Measurements from ENCODE around the gene STH. TPM values are rescaled to one million over a fixed set of nuclear protein-coding genes. Genes with fewer than 3 reads are reported as not detected.
"Not testable (repeated sequence)": the region's sequence is repeated elsewhere in the genome, so short reads cannot be mapped to it uniquely, and the experiment has no call there.

The STH gene
- total RNA-seq, 4 donors from 2014 or later = not detected

DNA sequence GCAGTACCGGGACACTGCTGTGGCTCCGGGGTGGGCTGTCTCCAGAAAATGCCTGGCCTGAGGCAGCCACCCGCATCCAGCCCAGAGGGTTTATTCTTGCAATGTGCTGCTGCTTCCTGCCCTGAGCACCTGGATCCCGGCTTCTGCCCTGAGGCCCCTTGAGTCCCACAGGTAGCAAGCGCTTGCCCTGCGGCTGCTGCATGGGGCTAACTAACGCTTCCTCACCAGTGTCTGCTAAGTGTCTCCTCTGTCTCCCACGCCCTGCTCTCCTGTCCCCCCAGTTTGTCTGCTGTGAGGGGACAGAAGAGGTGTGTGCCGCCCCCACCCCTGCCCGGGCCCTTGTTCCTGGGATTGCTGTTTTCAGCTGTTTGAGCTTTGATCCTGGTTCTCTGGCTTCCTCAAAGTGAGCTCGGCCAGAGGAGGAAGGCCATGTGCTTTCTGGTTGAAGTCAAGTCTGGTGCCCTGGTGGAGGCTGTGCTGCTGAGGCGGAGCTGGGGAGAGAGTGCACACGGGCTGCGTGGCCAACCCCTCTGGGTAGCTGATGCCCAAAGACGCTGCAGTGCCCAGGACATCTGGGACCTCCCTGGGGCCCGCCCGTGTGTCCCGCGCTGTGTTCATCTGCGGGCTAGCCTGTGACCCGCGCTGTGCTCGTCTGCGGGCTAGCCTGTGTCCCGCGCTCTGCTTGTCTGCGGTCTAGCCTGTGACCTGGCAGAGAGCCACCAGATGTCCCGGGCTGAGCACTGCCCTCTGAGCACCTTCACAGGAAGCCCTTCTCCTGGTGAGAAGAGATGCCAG, 12.9 kb downstream of the STH start:
- Histone ChIP-seq H3K36me3 (no peaks in the 10 kb centered on the region), H3K27ac (replicated peaks in 1 of 4) (no peak overlapping the region), H3K9me3 (no peaks in the 10 kb centered on the region), H3K4me3 (no peak overlapping the region), H3K4me1 (no peaks in the 10 kb centered on the region), H3K27me3 (no peaks in the 10 kb centered on the region)
- no peak for DNase-seq (ENCODE audit: extremely low spot score)
- intact Hi-C loops (cut with DNase I) = no loop called here
- 90% methylated on average over 18 of the region's 28 CpGs for WGBS
- TF ChIP-seq, protein P1, sequence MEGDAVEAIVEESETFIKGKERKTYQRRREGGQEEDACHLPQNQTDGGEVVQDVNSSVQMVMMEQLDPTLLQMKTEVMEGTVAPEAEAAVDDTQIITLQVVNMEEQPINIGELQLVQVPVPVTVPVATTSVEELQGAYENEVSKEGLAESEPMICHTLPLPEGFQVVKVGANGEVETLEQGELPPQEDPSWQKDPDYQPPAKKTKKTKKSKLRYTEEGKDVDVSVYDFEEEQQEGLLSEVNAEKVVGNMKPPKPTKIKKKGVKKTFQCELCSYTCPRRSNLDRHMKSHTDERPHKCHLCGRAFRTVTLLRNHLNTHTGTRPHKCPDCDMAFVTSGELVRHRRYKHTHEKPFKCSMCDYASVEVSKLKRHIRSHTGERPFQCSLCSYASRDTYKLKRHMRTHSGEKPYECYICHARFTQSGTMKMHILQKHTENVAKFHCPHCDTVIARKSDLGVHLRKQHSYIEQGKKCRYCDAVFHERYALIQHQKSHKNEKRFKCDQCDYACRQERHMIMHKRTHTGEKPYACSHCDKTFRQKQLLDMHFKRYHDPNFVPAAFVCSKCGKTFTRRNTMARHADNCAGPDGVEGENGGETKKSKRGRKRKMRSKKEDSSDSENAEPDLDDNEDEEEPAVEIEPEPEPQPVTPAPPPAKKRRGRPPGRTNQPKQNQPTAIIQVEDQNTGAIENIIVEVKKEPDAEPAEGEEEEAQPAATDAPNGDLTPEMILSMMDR (IDR thresholded peaks at IDR 0.05) = no peak

DNA sequence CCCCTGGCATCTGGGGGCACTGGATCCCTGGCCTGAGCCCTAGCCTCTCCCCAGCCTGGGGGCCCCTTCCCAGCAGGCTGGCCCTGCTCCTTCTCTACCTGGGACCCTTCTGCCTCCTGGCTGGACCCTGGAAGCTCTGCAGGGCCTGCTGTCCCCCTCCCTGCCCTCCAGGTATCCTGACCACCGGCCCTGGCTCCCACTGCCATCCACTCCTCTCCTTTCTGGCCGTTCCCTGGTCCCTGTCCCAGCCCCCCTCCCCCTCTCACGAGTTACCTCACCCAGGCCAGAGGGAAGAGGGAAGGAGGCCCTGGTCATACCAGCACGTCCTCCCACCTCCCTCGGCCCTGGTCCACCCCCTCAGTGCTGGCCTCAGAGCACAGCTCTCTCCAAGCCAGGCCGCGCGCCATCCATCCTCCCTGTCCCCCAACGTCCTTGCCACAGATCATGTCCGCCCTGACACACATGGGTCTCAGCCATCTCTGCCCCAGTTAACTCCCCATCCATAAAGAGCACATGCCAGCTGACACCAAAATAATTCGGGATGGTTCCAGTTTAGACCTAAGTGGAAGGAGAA, 13.5 kb downstream of the STH start:
- intact Hi-C loops (cut with DNase I) = no loop called here
- no peak for TF ChIP-seq POLR2A (IDR thresholded peaks at IDR 0.05; ENCODE audit: low read depth)
- TF ChIP-seq, protein P1 (IDR thresholded peaks at IDR 0.05) = no peak
- no peak for DNase-seq (ENCODE audit: extremely low spot score)
- H3K4me3 ChIP-seq = no peak overlapping the region
- H3K36me3 ChIP-seq = no peaks in the 10 kb centered on the region
- H3K9me3 ChIP-seq = no peaks in the 10 kb centered on the region
- no peaks in the 10 kb centered on the region for H3K4me1 ChIP-seq
- no peaks in the 10 kb centered on the region for H3K27me3 ChIP-seq
- WGBS = 82% methylated on average over 11 of the region's 11 CpGs
- no peak overlapping the region for H3K27ac ChIP-seq (replicated peaks in 1 of 4)

DNA sequence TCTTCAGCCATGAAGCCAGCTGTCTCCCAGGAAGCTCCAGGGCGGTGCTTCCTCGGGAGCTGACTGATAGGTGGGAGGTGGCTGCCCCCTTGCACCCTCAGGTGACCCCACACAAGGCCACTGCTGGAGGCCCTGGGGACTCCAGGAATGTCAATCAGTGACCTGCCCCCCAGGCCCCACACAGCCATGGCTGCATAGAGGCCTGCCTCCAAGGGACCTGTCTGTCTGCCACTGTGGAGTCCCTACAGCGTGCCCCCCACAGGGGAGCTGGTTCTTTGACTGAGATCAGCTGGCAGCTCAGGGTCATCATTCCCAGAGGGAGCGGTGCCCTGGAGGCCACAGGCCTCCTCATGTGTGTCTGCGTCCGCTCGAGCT, 14.1 kb downstream of the STH start:
- Histone ChIP-seq H3K27ac (replicated peaks in 1 of 4) (no peak overlapping the region), H3K36me3 (no peaks in the 10 kb centered on the region), H3K4me1 (no peaks in the 10 kb centered on the region), H3K27me3 (no peaks in the 10 kb centered on the region), H3K9me3 (no peaks in the 10 kb centered on the region), H3K4me3 (no peak overlapping the region)
- TF ChIP-seq POLR2A (IDR thresholded peaks at IDR 0.05; ENCODE audit: low read depth) (no peak), POLR2AphosphoS5 (IDR thresholded peaks at IDR 0.05) (no peak), EP300 (IDR thresholded peaks at IDR 0.05) (no peak)
- TF ChIP-seq, protein P1 (IDR thresholded peaks at IDR 0.05) = no peak
- 89% methylated on average over 4 of the region's 7 CpGs for WGBS
- intact Hi-C loops (cut with DNase I) = no loop called here
- no peak for DNase-seq (ENCODE audit: extremely low spot score)

DNA sequence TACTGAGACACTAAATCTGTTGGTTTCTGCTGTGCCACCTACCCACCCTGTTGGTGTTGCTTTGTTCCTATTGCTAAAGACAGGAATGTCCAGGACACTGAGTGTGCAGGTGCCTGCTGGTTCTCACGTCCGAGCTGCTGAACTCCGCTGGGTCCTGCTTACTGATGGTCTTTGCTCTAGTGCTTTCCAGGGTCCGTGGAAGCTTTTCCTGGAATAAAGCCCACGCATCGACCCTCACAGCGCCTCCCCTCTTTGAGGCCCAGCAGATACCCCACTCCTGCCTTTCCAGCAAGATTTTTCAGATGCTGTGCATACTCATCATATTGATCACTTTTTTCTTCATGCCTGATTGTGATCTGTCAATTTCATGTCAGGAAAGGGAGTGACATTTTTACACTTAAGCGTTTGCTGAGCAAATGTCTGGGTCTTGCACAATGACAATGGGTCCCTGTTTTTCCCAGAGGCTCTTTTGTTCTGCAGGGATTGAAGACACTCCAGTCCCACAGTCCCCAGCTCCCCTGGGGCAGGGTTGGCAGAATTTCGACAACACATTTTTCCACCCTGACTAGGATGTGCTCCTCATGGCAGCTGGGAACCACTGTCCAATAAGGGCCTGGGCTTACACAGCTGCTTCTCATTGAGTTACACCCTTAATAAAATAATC, 14.6 kb downstream of the STH start:
- TF ChIP-seq EP300 (IDR thresholded peaks at IDR 0.05) = no peak
- TF ChIP-seq, protein P1 (IDR thresholded peaks at IDR 0.05) = no peak
- no peak for TF ChIP-seq POLR2AphosphoS5 (IDR thresholded peaks at IDR 0.05)
- TF ChIP-seq POLR2A (IDR thresholded peaks at IDR 0.05; ENCODE audit: low read depth) = no peak
- Histone ChIP-seq H3K36me3 (no peaks in the 10 kb centered on the region), H3K27ac (replicated peaks in 1 of 4) (no peak overlapping the region), H3K4me1 (no peaks in the 10 kb centered on the region), H3K9me3 (no peaks in the 10 kb centered on the region), H3K4me3 (no peak overlapping the region), H3K27me3 (no peaks in the 10 kb centered on the region)
- intact Hi-C loops (cut with DNase I) = no loop called here
- WGBS = 82% methylated on average over 9 of the region's 9 CpGs
- DNase-seq (ENCODE audit: extremely low spot score) = no peak

DNA sequence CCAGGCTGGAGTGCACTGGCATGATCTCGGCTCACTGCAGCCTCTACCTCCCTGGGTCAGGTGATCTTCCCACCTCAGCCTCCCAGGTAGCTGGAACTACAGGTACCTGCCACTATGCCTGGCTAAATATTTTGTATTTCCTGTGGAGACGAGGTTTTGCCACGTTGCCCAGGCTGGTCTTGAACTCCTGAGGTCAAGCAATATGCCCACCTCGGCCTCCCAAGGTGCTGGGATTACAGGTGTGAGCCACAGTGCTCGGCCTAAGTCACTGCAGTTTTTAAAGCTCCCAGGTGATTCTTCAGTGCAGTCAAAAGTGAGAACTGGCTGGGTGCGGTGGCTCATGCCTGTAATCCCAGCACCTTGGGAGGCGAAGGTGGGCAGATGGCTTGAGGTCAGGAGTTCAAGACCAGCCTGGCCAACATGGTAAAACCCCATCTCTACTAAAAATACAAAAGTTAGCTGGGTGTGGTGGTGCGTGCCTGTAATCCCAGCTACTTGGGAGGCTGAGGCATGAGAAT, 20.4 kb downstream of the STH start:
- H3K4me1 ChIP-seq; H3K9me3 ChIP-seq; DNase-seq (ENCODE audit: extremely low spot score); H3K4me3 ChIP-seq; intact Hi-C loops (cut with DNase I); H3K27ac ChIP-seq (replicated peaks in 1 of 4); H3K27me3 ChIP-seq: not testable (repeated sequence)
- WGBS = 86% methylated on average over 7 of the region's 8 CpGs
- H3K36me3 ChIP-seq = peaks cover 0 to 18% (median 6%) of the 10 kb centered on the region in 4 donors

Measured in esophagus muscularis mucosa (tissue), 4 donors.